ENCODE data around the gene FBF1. TPM values are rescaled to one million over a fixed set of nuclear protein-coding genes. Genes with fewer than 3 reads are reported as not detected.

FBF1 gene
- polyA plus RNA-seq, 1 donor (not counting 4 experiments of a cell fraction or from before 2014, with no cell fraction given) = 4.3 TPM

DNA sequence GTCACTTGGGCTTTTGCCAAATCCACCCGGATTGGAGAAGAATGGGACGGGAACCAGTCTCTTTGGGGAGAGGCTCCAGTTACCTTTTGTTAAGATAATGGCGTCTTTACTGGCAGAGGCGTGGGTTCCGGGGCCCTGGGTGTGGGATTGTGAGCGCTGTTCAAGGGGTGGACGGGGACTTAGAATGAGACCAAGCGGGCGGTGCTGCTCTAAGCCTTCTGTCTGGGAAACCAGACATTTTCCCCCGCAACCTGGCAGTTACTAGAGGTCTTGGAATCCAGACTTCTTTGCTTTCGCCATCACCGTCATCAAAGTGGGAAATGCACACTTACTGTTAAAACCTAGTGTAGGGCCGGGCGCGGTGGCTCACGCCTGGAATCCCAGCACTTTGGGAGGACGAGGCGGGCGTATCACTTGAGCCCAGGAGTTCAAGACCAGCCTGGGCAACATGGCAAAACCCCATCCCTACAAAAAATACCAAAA lies 38.9 kb upstream of the FBF1 start:
- peak overlapping the region; percentile 89 for H2AFZ ChIP-seq (ENCODE audit: control insufficient read depth, low read length)
- no peak for FAIRE-seq
- H3K27me3 ChIP-seq (ENCODE audit: control insufficient read depth, extremely low read depth, insufficient read depth, low read length) = no peaks in the 10 kb centered on the region
- H3K79me2 ChIP-seq (ENCODE audit: control insufficient read depth, insufficient read depth, low read length) = peaks cover 3% of the 10 kb centered on the region
- H3K27ac ChIP-seq (ENCODE audit: control insufficient read depth, insufficient read depth, low read length) = peak overlapping the region; percentile 96
- H3K4me2 ChIP-seq (ENCODE audit: control insufficient read depth, extremely low read depth, insufficient read depth, low read depth, low read length) = peak overlapping the region; percentile 79
- no peaks in the 10 kb centered on the region for H3K9me1 ChIP-seq (ENCODE audit: control insufficient read depth, extremely low read depth, insufficient read depth, low read length)
- no peak for TF ChIP-seq EZH2 (IDR thresholded peaks at IDR 0.05; ENCODE audit: low read length)
- TF ChIP-seq, protein P1, sequence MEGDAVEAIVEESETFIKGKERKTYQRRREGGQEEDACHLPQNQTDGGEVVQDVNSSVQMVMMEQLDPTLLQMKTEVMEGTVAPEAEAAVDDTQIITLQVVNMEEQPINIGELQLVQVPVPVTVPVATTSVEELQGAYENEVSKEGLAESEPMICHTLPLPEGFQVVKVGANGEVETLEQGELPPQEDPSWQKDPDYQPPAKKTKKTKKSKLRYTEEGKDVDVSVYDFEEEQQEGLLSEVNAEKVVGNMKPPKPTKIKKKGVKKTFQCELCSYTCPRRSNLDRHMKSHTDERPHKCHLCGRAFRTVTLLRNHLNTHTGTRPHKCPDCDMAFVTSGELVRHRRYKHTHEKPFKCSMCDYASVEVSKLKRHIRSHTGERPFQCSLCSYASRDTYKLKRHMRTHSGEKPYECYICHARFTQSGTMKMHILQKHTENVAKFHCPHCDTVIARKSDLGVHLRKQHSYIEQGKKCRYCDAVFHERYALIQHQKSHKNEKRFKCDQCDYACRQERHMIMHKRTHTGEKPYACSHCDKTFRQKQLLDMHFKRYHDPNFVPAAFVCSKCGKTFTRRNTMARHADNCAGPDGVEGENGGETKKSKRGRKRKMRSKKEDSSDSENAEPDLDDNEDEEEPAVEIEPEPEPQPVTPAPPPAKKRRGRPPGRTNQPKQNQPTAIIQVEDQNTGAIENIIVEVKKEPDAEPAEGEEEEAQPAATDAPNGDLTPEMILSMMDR (optimal IDR thresholded peaks at IDR 0.05 in 1 of 3, IDR thresholded peaks at IDR 0.05 in 1 of 3, conservative IDR thresholded peaks at IDR 0.05 in 1 of 3; ENCODE audit: extremely low read depth in 1 of 3, insufficient read depth in 2 of 3, low read length in 3 of 3) = no peak
- dilution Hi-C loops (cut with MboI; ENCODE audit: extremely low pct_ligation_motif_present, low sequenced_read_pairs) = no loop called here
- H3K36me3 ChIP-seq (ENCODE audit: control insufficient read depth in 2 of 2, extremely low read depth in 1 of 2, insufficient read depth in 2 of 2, low read length in 2 of 2) = no peaks in the 10 kb centered on the region
- no peak for DNase-seq (ENCODE audit: low read depth, low spot score)
- H3K9me3 ChIP-seq (ENCODE audit: control insufficient read depth, low read depth, low read length) = no peaks in the 10 kb centered on the region
- H3K9ac ChIP-seq (ENCODE audit: control insufficient read depth, extremely low read depth, insufficient read depth, low read length) = peak overlapping the region; percentile 95
- peaks cover 35% of the 10 kb centered on the region for H3K4me1 ChIP-seq (ENCODE audit: control insufficient read depth, extremely low read depth, insufficient read depth, low read length)
- peak overlapping the region; percentile 53 to 83 (median 79) for H3K4me3 ChIP-seq (ENCODE audit: control insufficient read depth in 2 of 3, extremely low read depth in 1 of 3, insufficient read depth in 2 of 3, low read depth in 1 of 3, low read length in 3 of 3)
- H4K20me1 ChIP-seq (ENCODE audit: control insufficient read depth, extremely low read depth, insufficient read depth, low read length) = no peaks in the 10 kb centered on the region

DNA sequence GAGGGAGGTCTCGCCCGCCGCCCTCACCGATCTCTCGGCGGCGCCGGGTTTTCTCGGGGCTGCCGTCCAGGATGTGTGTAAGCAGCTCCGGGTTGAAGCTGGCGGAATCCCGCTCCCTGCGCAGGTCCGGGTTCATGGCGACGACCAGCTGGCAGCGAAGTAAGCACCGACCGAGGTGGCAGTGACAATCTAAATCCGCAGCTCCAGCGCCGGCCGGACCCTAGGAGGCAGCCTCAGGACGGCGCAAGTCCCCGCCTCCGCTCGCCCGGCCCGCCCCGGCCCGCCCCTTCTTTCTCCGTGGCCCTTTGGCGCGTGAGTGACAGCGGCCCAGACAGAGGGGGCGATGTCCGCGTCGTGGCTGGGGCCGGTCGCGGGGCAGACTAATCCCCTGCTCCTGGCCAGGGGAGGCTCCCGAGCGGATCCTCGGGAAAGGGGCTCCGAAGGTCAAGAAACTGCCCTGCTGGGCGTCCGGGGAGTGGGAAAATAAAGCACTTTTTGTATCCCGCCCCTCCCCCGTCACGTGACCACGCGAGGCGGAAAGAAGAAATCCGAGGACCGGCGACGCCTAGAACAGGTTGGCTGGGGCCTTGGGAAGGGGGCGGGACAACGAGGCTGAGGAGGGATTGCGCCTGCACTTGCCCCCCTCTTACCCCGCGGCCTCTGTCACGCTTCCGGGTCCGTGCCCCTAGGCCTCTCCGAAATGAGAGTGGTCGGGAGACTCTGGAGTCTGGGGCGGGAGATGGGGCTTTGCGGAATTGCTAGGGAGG lies 38.3 kb upstream of the FBF1 start, which contains the start of the genes ACOX1 and TEN1:
ACOX1 (minus strand) TSS at position 229 of the 767 bp plus-strand sequence; CDS start at position 136, 93 bp downstream.
TEN1 (plus strand) TSS at position 303 of the 767 bp plus-strand sequence. CDS start 6,953 bp downstream, outside the sequence.
- Histone ChIP-seq H3K9me1 (ENCODE audit: control insufficient read depth, extremely low read depth, insufficient read depth, low read length) (no peaks in the 10 kb centered on the region), H4K20me1 (ENCODE audit: control insufficient read depth, extremely low read depth, insufficient read depth, low read length) (no peaks in the 10 kb centered on the region), H3K4me3 (ENCODE audit: control insufficient read depth in 2 of 3, extremely low read depth in 1 of 3, insufficient read depth in 2 of 3, low read depth in 1 of 3, low read length in 3 of 3) (peak within 1 kb of the TSS; percentile 53 to 83 (median 79)), H3K27me3 (ENCODE audit: control insufficient read depth, extremely low read depth, insufficient read depth, low read length) (no peaks in the 10 kb centered on the region), H3K79me2 (ENCODE audit: control insufficient read depth, insufficient read depth, low read length) (peaks cover 3% of the 10 kb centered on the region), H2AFZ (ENCODE audit: control insufficient read depth, low read length) (peak within 1 kb of the TSS; percentile 92), H3K9me3 (ENCODE audit: control insufficient read depth, low read depth, low read length) (no peaks in the 10 kb centered on the region), H3K36me3 (ENCODE audit: control insufficient read depth in 2 of 2, extremely low read depth in 1 of 2, insufficient read depth in 2 of 2, low read length in 2 of 2) (peaks cover 0 to 1% of the 10 kb centered on the region in 2 experiments), H3K27ac (ENCODE audit: control insufficient read depth, insufficient read depth, low read length) (peak within 1 kb of the TSS; percentile 96), H3K4me2 (ENCODE audit: control insufficient read depth, extremely low read depth, insufficient read depth, low read depth, low read length) (peak within 1 kb of the TSS; percentile 79), H3K4me1 (ENCODE audit: control insufficient read depth, extremely low read depth, insufficient read depth, low read length) (peaks cover 35% of the 10 kb centered on the region), H3K9ac (ENCODE audit: control insufficient read depth, extremely low read depth, insufficient read depth, low read length) (peak within 1 kb of the TSS; percentile 95)
- TF ChIP-seq EZH2 (IDR thresholded peaks at IDR 0.05; ENCODE audit: low read length) = no peak
- TF ChIP-seq, protein P1 (optimal IDR thresholded peaks at IDR 0.05 in 1 of 3, IDR thresholded peaks at IDR 0.05 in 1 of 3, conservative IDR thresholded peaks at IDR 0.05 in 1 of 3; ENCODE audit: extremely low read depth in 1 of 3, insufficient read depth in 2 of 3, low read length in 3 of 3) = peak in 2 of 3 experiments; percentile 38 to 43
- dilution Hi-C loops (cut with MboI; ENCODE audit: extremely low pct_ligation_motif_present, low sequenced_read_pairs) = no loop called here
- FAIRE-seq (no peak), DNase-seq (ENCODE audit: low read depth, low spot score) (peak; percentile 73)

All from keratinocyte (primary cell).